ENCODE results near the gene DHX34.
"Not testable (repeated sequence)": the region's sequence is repeated elsewhere in the genome, so short reads cannot be mapped to it uniquely, and the experiment has no call there.

The DHX34 gene

GRCh38 chr19:47331490-47331889 lies 17.6 kb upstream of the DHX34 start:
- no peak for DNase-seq (ENCODE audit: low read depth in 2 of 2)

GRCh38 chr19:47331931-47332547 lies 17.1 kb upstream of the DHX34 start, which contains the start of gene C5AR2:
Gene C5AR2 (plus strand): TSS chr19:47332175. CDS start chr19:47340800, 8,625 bp downstream.
- DNase-seq (ENCODE audit: low read depth in 2 of 2) = no peak

- not testable (repeated sequence) for DNase-seq (ENCODE audit: low read depth in 2 of 2)
Observed at GRCh38 chr19:47336765-47337718, 12.1 kb upstream of the DHX34 start.

DNA sequence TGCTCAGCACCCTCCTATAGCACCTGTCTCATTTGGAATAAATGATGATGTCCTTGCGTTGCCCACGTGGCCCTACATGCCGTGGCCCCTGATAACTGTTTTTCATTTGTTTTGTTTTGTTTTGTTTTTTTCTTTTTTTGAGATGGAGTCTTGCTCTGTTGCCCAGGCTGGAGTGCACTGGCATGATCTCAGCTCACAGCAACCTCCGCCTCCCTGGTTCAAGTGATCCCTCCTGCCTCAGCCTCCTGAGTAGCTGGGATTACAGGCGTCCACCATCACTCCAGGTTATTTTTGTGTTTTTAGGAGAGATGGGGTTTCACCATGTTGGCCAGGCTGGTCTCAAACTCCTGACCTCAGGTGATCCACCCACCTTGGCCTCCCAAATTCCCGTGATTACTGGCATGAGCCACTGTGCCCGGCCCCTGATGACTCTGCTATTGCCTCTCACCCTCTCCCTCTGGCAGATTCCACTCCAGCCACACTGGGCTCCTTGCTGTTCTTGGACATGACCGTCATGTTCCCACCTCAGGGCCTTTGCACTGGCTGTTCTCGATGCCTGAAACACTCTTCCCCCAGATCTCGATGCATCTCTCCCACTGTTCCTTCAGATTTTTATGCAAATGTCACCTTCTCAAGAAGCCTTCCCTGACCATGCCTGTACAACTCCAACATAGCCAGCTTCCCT lies 9.8 kb upstream of the DHX34 start:
- DNase-seq (ENCODE audit: low read depth in 2 of 2) = no peak

DNA sequence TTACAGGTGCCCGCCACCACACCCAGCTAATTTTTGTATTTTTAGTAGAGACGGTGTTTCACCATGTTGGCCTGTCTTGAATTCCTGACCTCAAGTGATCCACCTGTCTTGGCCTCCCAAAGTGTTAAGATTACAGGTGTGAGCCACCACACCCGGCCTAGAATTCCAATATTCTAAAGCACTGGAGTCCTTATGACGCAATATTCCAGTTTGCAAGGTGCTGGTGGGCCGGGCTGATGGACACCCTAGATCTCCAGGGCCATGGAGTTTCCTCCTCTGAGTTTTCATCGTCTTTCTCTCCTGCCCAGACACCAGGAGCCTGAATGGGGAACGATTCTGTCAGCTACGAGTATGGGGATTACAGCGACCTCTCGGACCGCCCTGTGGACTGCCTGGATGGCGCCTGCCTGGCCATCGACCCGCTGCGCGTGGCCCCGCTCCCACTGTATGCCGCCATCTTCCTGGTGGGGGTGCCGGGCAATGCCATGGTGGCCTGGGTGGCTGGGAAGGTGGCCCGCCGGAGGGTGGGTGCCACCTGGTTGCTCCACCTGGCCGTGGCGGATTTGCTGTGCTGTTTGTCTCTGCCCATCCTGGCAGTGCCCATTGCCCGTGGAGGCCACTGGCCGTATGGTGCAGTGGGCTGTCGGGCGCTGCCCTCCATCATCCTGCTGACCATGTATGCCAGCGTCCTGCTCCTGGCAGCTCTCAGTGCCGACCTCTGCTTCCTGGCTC lies 8.5 kb upstream of the DHX34 start:
- no peak for DNase-seq (ENCODE audit: low read depth in 2 of 2)

DNA sequence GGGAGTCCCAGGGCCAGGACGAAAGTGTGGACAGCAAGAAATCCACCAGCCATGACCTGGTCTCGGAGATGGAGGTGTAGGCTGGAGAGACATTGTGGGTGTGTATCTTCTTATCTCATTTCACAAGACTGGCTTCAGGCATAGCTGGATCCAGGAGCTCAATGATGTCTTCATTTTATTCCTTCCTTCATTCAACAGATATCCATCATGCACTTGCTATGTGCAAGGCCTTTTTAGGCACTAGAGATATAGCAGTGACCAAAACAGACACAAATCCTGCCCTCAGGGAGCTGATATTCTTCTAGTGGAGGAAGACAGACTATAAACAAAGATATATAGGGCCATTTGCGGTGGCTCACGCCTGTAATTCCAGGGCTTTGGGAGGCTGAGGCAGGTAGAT lies 7.4 kb upstream of the DHX34 start:
- DNase-seq (ENCODE audit: low read depth in 2 of 2) = no peak

DNA sequence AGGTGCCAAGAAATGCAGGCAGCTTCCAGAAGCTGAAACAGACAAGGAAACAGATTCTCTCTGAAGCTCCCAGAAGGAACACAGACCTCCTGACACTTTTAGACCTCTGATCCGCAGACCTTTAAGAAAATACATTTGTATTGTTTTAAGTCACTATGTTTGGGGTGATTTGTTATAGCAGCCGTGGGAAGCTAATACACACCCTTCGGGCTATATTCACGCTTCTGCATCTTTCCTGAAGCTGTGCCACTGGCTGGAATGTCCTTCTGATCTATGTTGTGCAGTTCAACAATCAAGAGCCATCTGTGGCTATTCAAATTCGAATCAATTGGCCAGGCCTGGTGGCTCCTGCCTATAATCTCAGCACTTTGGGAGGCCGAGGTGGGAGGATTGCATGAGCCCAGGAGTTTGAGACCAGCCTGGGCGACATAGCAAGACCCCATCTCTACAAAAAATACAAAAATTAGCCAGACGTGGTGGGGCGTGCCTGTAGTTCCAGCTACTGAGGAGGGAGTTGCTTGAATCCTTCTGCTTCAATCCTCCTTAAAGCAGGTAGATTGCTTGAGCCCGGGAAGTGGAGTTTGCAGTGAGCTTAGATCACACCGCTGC lies 5.8 kb upstream of the DHX34 start:
- DNase-seq (ENCODE audit: low read depth in 2 of 2) = no peak

GRCh38 chr19:47344425-47344824 lies 4.7 kb upstream of the DHX34 start:
- no peak for DNase-seq (ENCODE audit: low read depth in 2 of 2)

DNA sequence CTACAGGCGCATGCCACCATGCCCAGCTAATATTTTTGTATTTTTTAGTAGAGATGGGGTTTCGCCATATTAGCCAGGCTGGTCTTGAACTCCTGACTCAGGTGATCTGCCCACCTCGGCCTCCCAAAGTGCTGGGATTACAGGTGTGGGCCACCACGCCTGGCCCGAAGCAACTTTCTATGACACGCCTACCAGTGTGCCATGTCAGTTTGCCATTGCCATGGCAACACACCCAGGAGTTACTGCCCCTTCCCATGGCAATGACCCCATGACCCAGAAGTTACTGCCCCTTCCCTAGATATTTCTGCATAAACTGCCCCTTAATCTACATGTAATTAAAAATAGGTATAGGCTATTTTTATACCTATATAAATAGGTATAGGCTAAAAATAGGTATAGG lies 3.1 kb upstream of the DHX34 start:
- not testable (repeated sequence) for DNase-seq (ENCODE audit: low read depth in 2 of 2)

DNA sequence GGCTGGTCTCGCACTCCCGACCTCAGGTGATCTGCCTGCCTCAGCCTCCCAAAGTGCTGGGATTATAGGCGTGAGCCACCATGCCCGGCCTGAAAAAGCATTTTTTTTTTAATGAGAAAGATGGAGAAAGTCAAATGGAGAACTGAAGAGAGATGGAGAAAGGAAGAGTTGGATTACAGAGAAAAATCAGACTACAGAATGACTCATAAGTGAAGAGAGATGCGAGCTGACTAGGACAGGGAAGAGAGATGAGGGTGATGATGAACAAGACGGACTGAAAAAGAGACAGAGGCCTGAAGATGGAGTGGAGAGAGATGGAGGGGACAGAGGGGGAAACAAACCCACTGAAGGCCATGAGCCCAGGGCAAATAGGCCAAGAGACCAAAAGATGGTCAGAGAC lies 1.5 kb downstream of the DHX34 start:
- DNase-seq (ENCODE audit: low read depth in 2 of 2) = no peak

- no peak for DNase-seq (ENCODE audit: low read depth in 2 of 2)
Observed at GRCh38 chr19:47351548-47351947, 2.4 kb downstream of the DHX34 start.

GRCh38 chr19:47352095-47352494 lies 3.0 kb downstream of the DHX34 start:
- DNase-seq (ENCODE audit: low read depth in 2 of 2) = no peak

DNA sequence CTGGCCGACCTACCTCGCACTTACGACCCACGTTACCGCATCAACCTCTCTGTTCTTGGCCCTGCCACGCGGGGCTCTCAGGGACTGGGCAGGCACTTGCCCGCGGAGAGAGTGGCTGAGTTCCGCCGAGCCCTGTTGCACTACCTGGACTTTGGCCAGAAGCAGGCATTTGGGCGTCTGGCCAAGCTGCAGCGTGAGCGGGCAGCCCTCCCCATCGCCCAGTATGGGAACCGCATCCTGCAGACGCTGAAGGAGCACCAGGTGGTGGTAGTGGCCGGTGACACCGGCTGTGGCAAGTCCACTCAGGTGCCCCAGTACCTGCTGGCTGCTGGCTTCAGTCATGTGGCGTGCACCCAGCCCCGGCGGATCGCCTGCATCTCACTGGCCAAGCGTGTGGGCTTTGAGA lies 4.2 kb downstream of the DHX34 start:
- DNase-seq (ENCODE audit: low read depth in 2 of 2) = no peak

DNA sequence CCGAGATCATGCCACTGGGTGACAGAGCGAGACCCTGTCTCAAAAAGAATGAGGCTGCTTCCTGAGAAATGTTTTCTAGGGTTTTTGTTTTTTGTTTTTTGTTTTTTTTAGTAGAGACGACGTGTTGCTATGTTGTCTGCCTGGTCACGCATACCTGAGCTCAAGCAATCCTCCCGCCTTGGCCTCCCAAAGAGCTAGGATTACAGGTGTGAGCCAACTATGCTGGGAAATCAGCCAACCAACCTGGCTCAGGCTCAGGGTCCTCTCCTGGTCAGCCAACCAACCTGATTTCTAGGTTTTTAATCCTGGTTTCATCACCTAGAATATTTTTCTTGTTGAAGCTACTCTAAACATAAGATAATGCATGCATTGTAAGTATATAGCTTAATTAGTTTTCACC lies 7.8 kb downstream of the DHX34 start:
- no peak for DNase-seq (ENCODE audit: low read depth in 2 of 2)

DNA sequence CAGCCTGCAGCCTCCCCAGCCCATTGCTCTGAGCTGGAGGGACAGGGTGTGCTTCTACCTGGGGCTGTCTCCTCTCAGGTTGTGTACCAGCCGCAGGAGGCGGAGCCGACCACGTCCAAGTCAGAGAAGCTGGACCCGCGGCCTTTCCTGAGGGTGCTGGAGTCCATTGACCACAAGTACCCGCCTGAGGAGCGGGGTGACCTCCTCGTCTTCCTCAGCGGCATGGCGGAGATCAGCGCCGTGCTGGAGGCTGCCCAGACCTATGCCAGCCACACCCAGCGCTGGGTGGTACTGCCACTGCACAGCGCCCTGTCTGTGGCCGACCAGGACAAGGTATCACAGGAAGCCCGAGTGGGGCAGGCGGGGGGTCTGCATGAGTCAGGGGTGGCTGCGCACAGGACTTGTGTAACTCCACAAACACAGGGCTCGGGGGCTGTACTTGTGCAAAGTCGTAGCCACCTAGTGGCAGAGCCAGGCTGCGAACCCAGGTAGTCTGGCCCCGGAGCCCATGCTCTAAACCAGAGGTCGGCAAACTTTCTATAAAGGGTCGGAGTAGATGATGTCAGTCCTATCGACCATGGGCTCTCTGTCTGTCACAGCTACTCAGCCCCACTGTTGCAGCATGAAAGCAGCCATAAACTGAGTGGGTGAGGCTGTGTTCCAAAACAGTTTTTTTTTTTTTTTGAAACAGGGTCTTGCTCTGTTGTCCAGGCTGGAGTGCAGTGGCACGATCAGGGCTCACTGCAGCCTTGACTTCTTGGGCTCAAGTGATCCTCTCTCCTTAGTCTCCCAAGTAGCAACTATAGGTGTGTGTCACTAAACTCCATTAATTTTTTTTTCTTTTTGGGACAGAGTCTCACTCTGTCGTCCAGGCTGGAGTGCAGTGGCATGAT lies 8.9 kb downstream of the DHX34 start:
- DNase-seq (ENCODE audit: low read depth in 2 of 2) = no peak

DNA sequence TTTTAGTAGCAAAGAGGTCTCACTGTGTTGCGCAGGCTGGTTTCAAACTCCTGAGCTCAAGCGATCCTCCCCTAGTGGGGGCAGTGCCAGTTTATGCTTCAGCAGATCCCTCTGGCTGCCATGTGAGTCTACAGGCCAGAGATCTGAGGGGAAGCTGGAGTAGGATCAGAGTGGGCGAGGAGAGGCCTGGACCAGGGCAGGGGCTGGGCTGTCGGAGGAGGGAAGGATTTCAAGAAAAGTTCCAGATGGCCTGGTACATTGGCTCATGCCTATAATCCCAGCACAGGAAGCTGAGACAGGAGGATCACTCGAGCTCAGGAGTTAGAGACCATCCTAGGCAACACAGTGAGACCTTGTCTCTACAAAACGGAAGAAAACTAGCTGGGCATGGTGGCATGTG lies 9.8 kb downstream of the DHX34 start:
- DNase-seq (ENCODE audit: low read depth in 2 of 2) = no peak

GRCh38 chr19:47362321-47362720 lies 13.2 kb downstream of the DHX34 start:
- no peak for DNase-seq (ENCODE audit: low read depth in 2 of 2)

- no peak for DNase-seq (ENCODE audit: low read depth in 2 of 2)
Observed at GRCh38 chr19:47363758-47364531, 14.8 kb downstream of the DHX34 start.

- DNase-seq (ENCODE audit: low read depth in 2 of 2) = not testable (repeated sequence)
Observed at GRCh38 chr19:47365455-47365854, 16.3 kb downstream of the DHX34 start.
